H1 (cell line): Measurements from ENCODE around the gene SMCHD1.
"Not testable (repeated sequence)": the region's sequence is repeated elsewhere in the genome, so short reads cannot be mapped to it uniquely, and the experiment has no call there.

ENCODE experiments used
- POLR2AphosphoS5 ChIP-seq: IDR thresholded peaks from 2 replicates; pipeline ENCODE4 v1.6.1; 2011; ENCODE audit warnings: low read depth, low read length
- TF ChIP-seq, protein P1 (sequence below), 3 experiments: IDR thresholded peaks; 1 replicate in 2 of 3; 2 replicates in 1 of 3; pipeline versions ENCODE4 v1.5.1 to v1.6.1; 2011; ENCODE audit warnings: low read length in 3 of 3, mild to moderate bottlenecking in 3 of 3, inconsistent platforms in 2 of 3, low read depth in 1 of 3, moderate library complexity in 1 of 3; ENCODE audit not compliant: insufficient read depth in 1 of 3; ENCODE audit errors: control extremely low read depth in 1 of 3

DNA sequence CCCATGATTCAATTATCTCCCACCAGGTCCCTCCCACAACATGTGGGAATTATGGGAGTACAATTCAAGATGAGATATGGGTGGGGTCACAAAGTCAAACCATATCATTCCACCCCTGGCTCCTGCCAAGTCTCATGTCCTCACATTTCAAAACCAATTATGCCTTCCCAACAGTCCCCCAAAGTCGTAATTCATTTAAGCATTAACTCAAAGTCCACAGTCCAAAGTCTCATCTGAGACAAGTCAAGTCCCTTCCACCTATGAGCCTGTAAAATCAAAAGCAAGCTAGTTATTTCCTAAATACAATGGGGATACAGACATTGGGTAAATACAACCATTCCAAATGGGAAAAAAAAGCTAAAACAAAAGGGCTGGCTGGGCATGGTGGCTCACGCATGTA lies 153.1 kb downstream of the SMCHD1 start:
- TF ChIP-seq, protein P1, sequence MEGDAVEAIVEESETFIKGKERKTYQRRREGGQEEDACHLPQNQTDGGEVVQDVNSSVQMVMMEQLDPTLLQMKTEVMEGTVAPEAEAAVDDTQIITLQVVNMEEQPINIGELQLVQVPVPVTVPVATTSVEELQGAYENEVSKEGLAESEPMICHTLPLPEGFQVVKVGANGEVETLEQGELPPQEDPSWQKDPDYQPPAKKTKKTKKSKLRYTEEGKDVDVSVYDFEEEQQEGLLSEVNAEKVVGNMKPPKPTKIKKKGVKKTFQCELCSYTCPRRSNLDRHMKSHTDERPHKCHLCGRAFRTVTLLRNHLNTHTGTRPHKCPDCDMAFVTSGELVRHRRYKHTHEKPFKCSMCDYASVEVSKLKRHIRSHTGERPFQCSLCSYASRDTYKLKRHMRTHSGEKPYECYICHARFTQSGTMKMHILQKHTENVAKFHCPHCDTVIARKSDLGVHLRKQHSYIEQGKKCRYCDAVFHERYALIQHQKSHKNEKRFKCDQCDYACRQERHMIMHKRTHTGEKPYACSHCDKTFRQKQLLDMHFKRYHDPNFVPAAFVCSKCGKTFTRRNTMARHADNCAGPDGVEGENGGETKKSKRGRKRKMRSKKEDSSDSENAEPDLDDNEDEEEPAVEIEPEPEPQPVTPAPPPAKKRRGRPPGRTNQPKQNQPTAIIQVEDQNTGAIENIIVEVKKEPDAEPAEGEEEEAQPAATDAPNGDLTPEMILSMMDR (IDR thresholded peaks at IDR 0.05; ENCODE audit: control extremely low read depth in 1 of 3, insufficient read depth in 1 of 3, low read depth in 1 of 3, low read length in 3 of 3) = not testable (repeated sequence)
- not testable (repeated sequence) for TF ChIP-seq POLR2AphosphoS5
